IPS-15b (cell line): ENCODE results near the gene ZMIZ1.

Experiments
- H3K27me3 ChIP-seq: one replicate; pipeline ENCODE4 v1.6.1; 2013; ENCODE audit warnings: low read length; ENCODE audit not compliant: control insufficient read depth, insufficient read depth
- H3K36me3 ChIP-seq: one replicate; pipeline ENCODE4 v1.6.1; 2013; ENCODE audit warnings: low read length; ENCODE audit not compliant: control insufficient read depth, insufficient read depth
- H3K4me1 ChIP-seq: one replicate; pipeline ENCODE4 v1.6.1; 2013; ENCODE audit warnings: mild to moderate bottlenecking, low read length; ENCODE audit not compliant: control insufficient read depth, insufficient read depth
- H3K4me3 ChIP-seq: one replicate; pipeline ENCODE4 v1.5.1; 2013; ENCODE audit warnings: low read depth, low read length
- H3K9ac ChIP-seq: one replicate; pipeline ENCODE4 v1.6.1; 2013; ENCODE audit warnings: low read depth, mild to moderate bottlenecking, low read length
- H3K9me3 ChIP-seq: one replicate; pipeline ENCODE4 v1.6.1; 2013; ENCODE audit warnings: mild to moderate bottlenecking, low read length; ENCODE audit not compliant: control insufficient read depth, insufficient read depth

The ZMIZ1 gene

GRCh38 chr10:79359816-79360498, 291.2 kb downstream of the ZMIZ1 start:
- H3K27me3 ChIP-seq: no peaks in the 10 kb centered on the region
- H3K36me3 ChIP-seq: no peaks in the 10 kb centered on the region
- H3K9me3 ChIP-seq: no peaks in the 10 kb centered on the region
- H3K4me1 ChIP-seq: no peaks in the 10 kb centered on the region
- H3K4me3 ChIP-seq: no peak overlapping the region
- H3K9ac ChIP-seq: no peak overlapping the region

DNA sequence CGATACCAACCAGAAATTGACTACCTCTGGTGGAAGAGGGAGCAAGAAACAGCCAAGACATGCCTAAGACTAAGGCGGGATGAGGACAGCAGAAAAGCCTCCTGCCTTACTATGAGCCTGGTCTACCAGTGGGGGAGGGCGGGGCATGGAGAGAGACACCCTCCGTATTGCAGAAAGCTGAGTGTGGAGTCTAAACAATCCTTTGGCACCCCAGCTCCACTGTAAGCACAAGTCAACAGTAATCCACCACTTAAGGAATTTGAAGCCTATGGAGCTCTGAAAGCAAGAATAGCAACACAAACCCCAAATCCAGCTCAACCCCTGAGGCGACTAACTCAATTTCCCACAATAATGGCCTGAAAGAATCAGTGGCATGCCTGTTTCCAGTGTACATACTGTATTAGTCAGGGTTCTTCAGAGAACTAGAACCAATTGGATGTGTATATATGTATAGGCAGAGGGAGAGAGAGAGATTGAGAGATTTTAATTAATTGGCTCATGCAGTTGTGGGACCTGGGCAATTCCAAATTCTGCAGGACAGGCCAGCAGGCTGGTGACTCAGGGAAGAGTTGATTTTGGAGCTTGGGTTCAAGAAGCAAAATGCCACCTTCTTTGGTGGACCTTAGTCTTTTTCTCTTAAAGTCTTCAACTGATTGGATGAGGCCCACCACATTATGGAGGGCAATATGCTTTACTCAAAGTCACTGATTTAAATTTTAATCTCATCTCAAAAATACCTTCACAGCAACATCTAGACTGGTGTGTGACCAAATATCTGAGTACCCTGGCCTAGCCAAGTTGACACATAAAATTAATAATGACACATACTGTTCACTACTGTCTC, 292.0 kb downstream of the ZMIZ1 start:
- Histone ChIP-seq H3K9ac (no peak overlapping the region), H3K27me3 (no peaks in the 10 kb centered on the region)

GRCh38 chr10:79361726-79362397, 293.1 kb downstream of the ZMIZ1 start:
- Histone ChIP-seq H3K9ac (no peak overlapping the region), H3K4me3 (no peak overlapping the region), H3K36me3 (no peaks in the 10 kb centered on the region), H3K27me3 (no peaks in the 10 kb centered on the region), H3K4me1 (no peaks in the 10 kb centered on the region), H3K9me3 (no peaks in the 10 kb centered on the region)

More for the DNA sequence above, 292.0 kb downstream of the ZMIZ1 start:
- no peaks in the 10 kb centered on the region for H3K36me3 ChIP-seq
- no peak overlapping the region for H3K4me3 ChIP-seq
- no peaks in the 10 kb centered on the region for H3K9me3 ChIP-seq
- H3K4me1 ChIP-seq: no peaks in the 10 kb centered on the region
